ENCODE measurements around the gene ABCA3. TPM values are rescaled to one million over a fixed set of nuclear protein-coding genes. Genes with fewer than 3 reads are reported as not detected.

Gene ABCA3
- total RNA-seq: 0.89 and 1.5 TPM in 2 replicates

GRCh38 chr16:2340564-2341455 is at the start of gene ABCA3:
TSS of gene ABCA3 (minus strand) at chr16:2340728. CDS start at chr16:2326466, 14,262 bp downstream.

GRCh38 chr16:2267913-2268666 is 72.4 kb downstream of the ABCA3 start, which contains the start of gene RNPS1:
TSS of gene RNPS1 (minus strand) at chr16:2268126. CDS start at chr16:2264643, 3,483 bp downstream.

GRCh38 chr16:2251296-2252111 is 89.0 kb downstream of the ABCA3 start, which contains the start of gene ECI1:
TSS of gene ECI1 (minus strand) at chr16:2251587. CDS start at chr16:2251566, 21 bp downstream.

GRCh38 chr16:2236337-2237101 is 104.0 kb downstream of the ABCA3 start, which contains the start of gene DNASE1L2:
TSS of gene DNASE1L2 (plus strand) at chr16:2236444. CDS start at chr16:2236817, 373 bp downstream.

Other genes starting within 250 kb of the ABCA3 start
- gene PKD1, start 204.8 kb downstream of the ABCA3 start, total RNA-seq: 137 and 254 TPM in 2 replicates
- 1.1 and 1.4 TPM in 2 replicates for gene RAB26, start 192.1 kb downstream of the ABCA3 start, total RNA-seq
- 46.6 and 52.6 TPM in 2 replicates for gene TRAF7, start 184.9 kb downstream of the ABCA3 start, total RNA-seq
- 0.12 and 0.33 TPM in 2 replicates for gene CASKIN1, start 144.1 kb downstream of the ABCA3 start, total RNA-seq
- 22.6 and 28.9 TPM in 2 replicates for gene MLST8, start 135.3 kb downstream of the ABCA3 start, total RNA-seq
- 1.7 and 4.9 TPM in 2 replicates for gene BRICD5, start 129.9 kb downstream of the ABCA3 start, total RNA-seq
- 14.1 and 24.5 TPM in 2 replicates for gene PGP, start 125.9 kb downstream of the ABCA3 start, total RNA-seq
- 37.0 and 38.0 TPM in 2 replicates for gene E4F1, start 117.1 kb downstream of the ABCA3 start, total RNA-seq
- gene DNASE1L2, start 104.3 kb downstream of the ABCA3 start, total RNA-seq: 0.44 and 0.87 TPM in 2 replicates
- gene ECI1, start 89.1 kb downstream of the ABCA3 start, total RNA-seq: 51.1 and 60.7 TPM in 2 replicates
- 50.1 and 82.1 TPM in 2 replicates for gene RNPS1, start 72.6 kb downstream of the ABCA3 start, total RNA-seq
- gene CCNF, start 88.7 kb upstream of the ABCA3 start, total RNA-seq: 13.7 and 48.0 TPM in 2 replicates
- gene TEDC2, start 119.4 kb upstream of the ABCA3 start, total RNA-seq: 5.6 and 13.6 TPM in 2 replicates
- gene NTN3, start 130.6 kb upstream of the ABCA3 start, total RNA-seq: 0.89 and 2.4 TPM in 2 replicates
- gene TBC1D24, start 134.4 kb upstream of the ABCA3 start, total RNA-seq: 20.9 and 24.6 TPM in 2 replicates
- gene ATP6V0C, start 173.2 kb upstream of the ABCA3 start, total RNA-seq: 13.2 and 13.5 TPM in 2 replicates
- 78.5 and 97.8 TPM in 2 replicates for gene AMDHD2, start 179.6 kb upstream of the ABCA3 start, total RNA-seq
- gene CEMP1, start 190.7 kb upstream of the ABCA3 start, total RNA-seq: 0.12 TPM in 1 of 2 replicates, not detected in the other
- 23.1 and 27.8 TPM in 2 replicates for gene PDPK1, start 197.3 kb upstream of the ABCA3 start, total RNA-seq

Measured in uterine smooth muscle cell (primary cell).